ENCODE results near the gene RALGAPB.

GRCh38 chr20:38433304-38433972 lies 39.2 kb upstream of the RALGAPB start:
- TF ChIP-seq, protein P1, sequence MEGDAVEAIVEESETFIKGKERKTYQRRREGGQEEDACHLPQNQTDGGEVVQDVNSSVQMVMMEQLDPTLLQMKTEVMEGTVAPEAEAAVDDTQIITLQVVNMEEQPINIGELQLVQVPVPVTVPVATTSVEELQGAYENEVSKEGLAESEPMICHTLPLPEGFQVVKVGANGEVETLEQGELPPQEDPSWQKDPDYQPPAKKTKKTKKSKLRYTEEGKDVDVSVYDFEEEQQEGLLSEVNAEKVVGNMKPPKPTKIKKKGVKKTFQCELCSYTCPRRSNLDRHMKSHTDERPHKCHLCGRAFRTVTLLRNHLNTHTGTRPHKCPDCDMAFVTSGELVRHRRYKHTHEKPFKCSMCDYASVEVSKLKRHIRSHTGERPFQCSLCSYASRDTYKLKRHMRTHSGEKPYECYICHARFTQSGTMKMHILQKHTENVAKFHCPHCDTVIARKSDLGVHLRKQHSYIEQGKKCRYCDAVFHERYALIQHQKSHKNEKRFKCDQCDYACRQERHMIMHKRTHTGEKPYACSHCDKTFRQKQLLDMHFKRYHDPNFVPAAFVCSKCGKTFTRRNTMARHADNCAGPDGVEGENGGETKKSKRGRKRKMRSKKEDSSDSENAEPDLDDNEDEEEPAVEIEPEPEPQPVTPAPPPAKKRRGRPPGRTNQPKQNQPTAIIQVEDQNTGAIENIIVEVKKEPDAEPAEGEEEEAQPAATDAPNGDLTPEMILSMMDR (IDR thresholded peaks at IDR 0.05) = no peak
- TF ChIP-seq EP300 (IDR thresholded peaks at IDR 0.05; ENCODE audit: low read depth) (no peak), POLR2A (IDR thresholded peaks at IDR 0.05) (no peak), POLR2AphosphoS5 (IDR thresholded peaks at IDR 0.05) (no peak)
